GM12875 (cell line): ENCODE results near the gene ZNF772.

Source experiments
- H3K4me3 ChIP-seq: one replicate; pipeline ENCODE4 v1.5.1; 2011; ENCODE audit warnings: low read depth, low read length, control low read depth
- TF ChIP-seq, protein P1 (sequence below): IDR thresholded peaks from 2 replicates; pipeline ENCODE4 v1.5.1; 2011; ENCODE audit warnings: low read depth, mild to moderate bottlenecking, control low read depth, inconsistent platforms, low read length, moderate library complexity, borderline replicate concordance; ENCODE audit not compliant: insufficient read depth

ZNF772 gene

DNA sequence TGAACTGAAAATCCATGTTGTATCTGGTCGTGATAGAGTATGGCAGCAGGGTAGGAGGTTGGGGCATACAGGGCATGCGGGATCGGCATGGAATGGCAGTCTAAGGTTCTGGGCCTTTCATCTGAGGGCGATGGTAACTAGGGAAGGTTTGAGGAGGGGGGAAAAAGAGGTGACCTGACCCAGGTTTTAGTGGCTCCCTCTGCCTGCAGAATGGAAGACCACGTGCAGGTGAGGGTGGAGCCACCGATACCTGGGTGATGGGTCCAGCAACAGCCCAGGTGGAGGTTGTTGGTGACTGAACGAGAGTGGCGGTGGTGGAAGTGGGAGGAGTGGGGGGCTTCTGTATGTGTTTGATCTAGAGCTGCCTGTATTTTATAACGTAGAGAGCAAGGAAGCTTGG lies 38.4 kb downstream of the ZNF772 start:
- TF ChIP-seq, protein P1, sequence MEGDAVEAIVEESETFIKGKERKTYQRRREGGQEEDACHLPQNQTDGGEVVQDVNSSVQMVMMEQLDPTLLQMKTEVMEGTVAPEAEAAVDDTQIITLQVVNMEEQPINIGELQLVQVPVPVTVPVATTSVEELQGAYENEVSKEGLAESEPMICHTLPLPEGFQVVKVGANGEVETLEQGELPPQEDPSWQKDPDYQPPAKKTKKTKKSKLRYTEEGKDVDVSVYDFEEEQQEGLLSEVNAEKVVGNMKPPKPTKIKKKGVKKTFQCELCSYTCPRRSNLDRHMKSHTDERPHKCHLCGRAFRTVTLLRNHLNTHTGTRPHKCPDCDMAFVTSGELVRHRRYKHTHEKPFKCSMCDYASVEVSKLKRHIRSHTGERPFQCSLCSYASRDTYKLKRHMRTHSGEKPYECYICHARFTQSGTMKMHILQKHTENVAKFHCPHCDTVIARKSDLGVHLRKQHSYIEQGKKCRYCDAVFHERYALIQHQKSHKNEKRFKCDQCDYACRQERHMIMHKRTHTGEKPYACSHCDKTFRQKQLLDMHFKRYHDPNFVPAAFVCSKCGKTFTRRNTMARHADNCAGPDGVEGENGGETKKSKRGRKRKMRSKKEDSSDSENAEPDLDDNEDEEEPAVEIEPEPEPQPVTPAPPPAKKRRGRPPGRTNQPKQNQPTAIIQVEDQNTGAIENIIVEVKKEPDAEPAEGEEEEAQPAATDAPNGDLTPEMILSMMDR = no peak
- H3K4me3 ChIP-seq = no peak overlapping the region

DNA sequence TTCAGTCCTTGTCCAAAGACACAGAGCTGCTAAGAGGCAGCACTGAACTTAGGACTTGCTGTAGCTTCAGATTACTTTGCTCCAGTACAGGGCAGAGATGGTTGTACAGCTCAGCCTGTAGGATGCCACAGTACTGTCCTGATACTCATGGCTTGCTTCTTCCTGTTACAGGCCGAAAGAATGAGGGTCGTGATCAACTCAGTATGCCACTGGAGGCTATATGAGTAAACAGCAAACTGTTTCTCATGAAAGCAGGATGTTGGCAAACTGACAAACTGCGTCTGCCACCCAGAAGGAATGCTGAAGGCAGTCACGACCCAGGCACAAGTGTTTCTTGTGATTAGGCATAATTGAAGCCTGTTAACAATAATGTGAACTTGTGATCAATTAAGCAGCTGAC lies 39.4 kb downstream of the ZNF772 start:
- TF ChIP-seq, protein P1 = no peak
- no peak overlapping the region for H3K4me3 ChIP-seq

DNA sequence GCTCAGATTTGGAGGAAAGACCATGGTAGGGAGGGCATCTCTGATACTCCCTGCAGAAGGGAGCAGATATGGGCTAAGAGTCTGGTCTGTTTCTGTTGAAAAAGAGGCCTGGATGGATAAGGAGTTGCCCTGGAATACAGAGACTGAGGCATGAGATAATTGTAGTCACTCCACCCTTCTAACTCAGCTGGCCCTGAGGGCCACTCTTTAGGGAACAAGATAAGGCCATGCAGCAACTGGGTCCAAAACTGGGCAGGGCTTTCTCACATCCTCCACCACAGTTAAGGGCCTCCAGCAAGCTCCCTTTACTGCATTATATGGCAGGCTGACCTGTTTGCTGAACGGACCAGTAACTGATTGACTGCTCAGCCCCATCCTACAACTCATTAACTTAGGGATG lies 40.9 kb downstream of the ZNF772 start:
- TF ChIP-seq, protein P1 = no peak
- no peak overlapping the region for H3K4me3 ChIP-seq

DNA sequence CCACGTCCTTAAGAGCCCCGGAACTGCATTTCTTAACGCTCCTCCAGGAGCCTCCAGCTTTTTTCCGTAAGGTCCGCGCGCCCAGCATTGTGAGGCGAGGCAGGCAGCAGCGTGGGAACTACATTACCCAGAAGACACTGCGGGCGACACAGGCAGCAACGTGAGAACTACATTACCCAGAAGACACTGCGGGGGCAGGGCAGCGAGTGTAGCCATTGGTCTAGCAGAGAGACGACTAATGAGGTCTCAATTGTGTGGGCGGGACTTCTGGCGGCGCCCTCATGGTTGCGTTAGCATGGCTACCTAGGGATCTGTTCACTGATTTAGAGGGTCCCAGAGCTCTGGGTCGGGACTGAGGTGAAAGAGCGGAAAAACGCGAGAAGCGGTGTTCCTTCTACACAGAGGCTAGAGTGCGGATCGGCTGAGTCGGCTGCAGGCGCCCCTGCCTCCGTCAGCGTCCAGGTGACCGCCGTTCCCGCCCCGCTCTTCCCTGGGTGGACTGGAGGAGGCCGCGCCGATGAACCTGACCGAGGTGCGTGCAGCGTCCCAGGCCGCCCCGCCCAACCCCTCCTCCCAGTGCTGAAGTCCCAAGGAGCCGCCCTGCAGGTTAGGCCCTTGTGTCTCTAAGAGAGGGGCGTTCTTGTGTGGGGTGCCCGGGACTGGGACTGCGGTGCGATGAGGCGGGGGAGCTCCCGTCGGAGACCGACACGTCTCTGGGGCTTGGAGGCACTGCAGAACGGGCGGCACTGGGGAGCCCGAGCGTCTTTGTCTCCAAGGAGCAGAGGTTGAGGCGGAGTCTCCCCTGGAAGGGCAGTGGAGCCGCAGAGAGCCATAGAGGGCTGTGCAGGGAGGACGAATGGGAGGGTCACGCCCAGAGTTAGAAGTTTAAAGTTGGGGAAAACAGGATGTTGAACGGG lies 42.0 kb downstream of the ZNF772 start, which contains the start of gene ZNF749:
TSS of gene ZNF749 (plus strand) at position 264 of the 917 bp plus-strand sequence. CDS start at position 518, 254 bp downstream.
- H3K4me3 ChIP-seq = peak within 1 kb of the TSS; percentile 87
- TF ChIP-seq, protein P1 = no peak

DNA sequence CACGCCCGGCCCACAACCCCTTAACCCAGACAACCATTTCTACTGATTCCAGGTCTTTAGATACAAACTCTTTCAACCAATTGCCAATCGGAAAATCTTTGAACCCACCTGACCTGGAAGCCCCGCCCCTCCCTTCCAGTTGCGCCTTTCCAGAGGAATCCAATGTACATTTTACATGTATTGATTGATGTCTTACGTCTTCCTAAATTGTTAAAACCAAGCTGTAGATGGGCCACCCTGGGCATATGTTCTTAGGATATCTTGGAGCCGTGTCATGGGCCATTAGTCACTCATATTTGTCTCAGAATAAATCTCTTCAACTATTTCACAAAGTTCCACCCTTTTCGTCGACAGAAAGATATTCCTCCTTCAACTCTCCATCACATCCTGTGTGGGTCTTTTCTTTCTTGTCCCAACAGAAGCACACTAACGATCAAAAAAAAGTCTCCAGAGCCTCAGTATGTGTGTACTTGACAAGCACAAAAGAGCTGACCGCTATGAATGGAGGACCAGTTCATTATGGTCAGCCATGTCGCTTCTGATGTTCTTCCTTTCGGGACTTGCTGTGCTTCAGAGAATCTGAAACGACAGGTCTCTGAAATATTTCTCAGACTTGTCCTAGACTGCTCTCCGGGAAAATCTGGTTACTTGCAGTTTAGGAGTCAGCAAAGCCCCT lies 42.8 kb downstream of the ZNF772 start:
- TF ChIP-seq, protein P1 = no peak
- H3K4me3 ChIP-seq = peak overlapping the region; percentile 87

DNA sequence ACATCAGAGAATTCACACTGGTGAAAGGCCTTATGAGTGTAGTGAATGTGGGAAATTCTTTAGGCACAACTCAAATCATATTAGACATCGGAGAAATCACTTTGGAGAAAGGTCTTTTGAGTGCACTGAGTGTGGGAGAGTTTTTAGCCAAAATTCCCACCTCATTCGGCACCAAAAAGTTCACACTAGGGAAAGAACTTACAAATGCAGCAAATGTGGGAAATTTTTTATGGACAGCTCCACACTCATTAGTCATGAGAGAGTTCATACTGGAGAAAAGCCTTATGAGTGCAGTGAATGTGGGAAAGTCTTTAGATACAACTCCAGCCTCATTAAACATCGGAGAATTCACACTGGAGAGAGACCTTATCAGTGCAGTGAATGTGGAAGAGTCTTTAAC lies 56.3 kb downstream of the ZNF772 start:
- no peak overlapping the region for H3K4me3 ChIP-seq
- TF ChIP-seq, protein P1 = no peak
